ENCODE data around the gene REEP3.
"Not testable (repeated sequence)": the region's sequence is repeated elsewhere in the genome, so short reads cannot be mapped to it uniquely, and the experiment has no call there.

The REEP3 gene

GRCh38 chr10:63547628-63548360 lies 26.6 kb downstream of the REEP3 start:
- no peak for DNase-seq (ENCODE audit: low read depth in 2 of 2, low spot score in 1 of 2)

GRCh38 chr10:63548860-63549259 lies 27.7 kb downstream of the REEP3 start:
- no peak for DNase-seq (ENCODE audit: low read depth in 2 of 2, low spot score in 1 of 2)

- DNase-seq (ENCODE audit: low read depth in 2 of 2, low spot score in 1 of 2), result no peak
These were observed 28.6 kb downstream of the REEP3 start for GRCh38 chr10:63549810-63550209.

- DNase-seq (ENCODE audit: low read depth in 2 of 2, low spot score in 1 of 2), result no peak
These were observed 31.8 kb downstream of the REEP3 start for GRCh38 chr10:63553031-63553430.

GRCh38 chr10:63553473-63553872 lies 32.3 kb downstream of the REEP3 start:
- DNase-seq (ENCODE audit: low read depth in 2 of 2, low spot score in 1 of 2), result no peak

- DNase-seq (ENCODE audit: low read depth in 2 of 2, low spot score in 1 of 2), result peak in 1 of 2 donors; percentile 5
These were observed 33.5 kb downstream of the REEP3 start for GRCh38 chr10:63554657-63555056.

- no peak for DNase-seq (ENCODE audit: low read depth in 2 of 2, low spot score in 1 of 2)
These were observed 34.1 kb downstream of the REEP3 start for GRCh38 chr10:63555330-63555729.

- no peak for DNase-seq (ENCODE audit: low read depth in 2 of 2, low spot score in 1 of 2)
These were observed 37.1 kb downstream of the REEP3 start for GRCh38 chr10:63558132-63558784.

GRCh38 chr10:63561341-63561740 lies 40.1 kb downstream of the REEP3 start:
- no peak for DNase-seq (ENCODE audit: low read depth in 2 of 2, low spot score in 1 of 2)

- no peak for DNase-seq (ENCODE audit: low read depth in 2 of 2, low spot score in 1 of 2)
These were observed 41.2 kb downstream of the REEP3 start for GRCh38 chr10:63562391-63562790.

- DNase-seq (ENCODE audit: low read depth in 2 of 2, low spot score in 1 of 2), result no peak
These were observed 41.7 kb downstream of the REEP3 start for GRCh38 chr10:63562857-63563256.

- no peak for DNase-seq (ENCODE audit: low read depth in 2 of 2, low spot score in 1 of 2)
These were observed 42.4 kb downstream of the REEP3 start for GRCh38 chr10:63563623-63564022.

- not testable (repeated sequence) for DNase-seq (ENCODE audit: low read depth in 2 of 2, low spot score in 1 of 2)
These were observed 43.5 kb downstream of the REEP3 start for GRCh38 chr10:63564731-63565130.

GRCh38 chr10:63573068-63573697 lies 52.0 kb downstream of the REEP3 start:
- DNase-seq (ENCODE audit: low read depth in 2 of 2, low spot score in 1 of 2), result no peak

- no peak for DNase-seq (ENCODE audit: low read depth in 2 of 2, low spot score in 1 of 2)
These were observed 52.8 kb downstream of the REEP3 start for GRCh38 chr10:63574011-63574410.

- no peak for DNase-seq (ENCODE audit: low read depth in 2 of 2, low spot score in 1 of 2)
These were observed 55.3 kb downstream of the REEP3 start for GRCh38 chr10:63576501-63576900.

- DNase-seq (ENCODE audit: low read depth in 2 of 2, low spot score in 1 of 2), result no peak
These were observed 57.3 kb downstream of the REEP3 start for GRCh38 chr10:63578501-63578900.

- DNase-seq (ENCODE audit: low read depth in 2 of 2, low spot score in 1 of 2), result no peak
These were observed 58.3 kb downstream of the REEP3 start for GRCh38 chr10:63579371-63580014.

- DNase-seq (ENCODE audit: low read depth in 2 of 2, low spot score in 1 of 2), result no peak
These were observed 61.5 kb downstream of the REEP3 start for GRCh38 chr10:63582690-63583089.

GRCh38 chr10:63583397-63583796 lies 62.2 kb downstream of the REEP3 start:
- DNase-seq (ENCODE audit: low read depth in 2 of 2, low spot score in 1 of 2), result no peak

GRCh38 chr10:63583909-63584724 lies 62.9 kb downstream of the REEP3 start:
- no peak for DNase-seq (ENCODE audit: low read depth in 2 of 2, low spot score in 1 of 2)
